Peyer's patch (tissue), 4 donors: ENCODE results near the gene EFHC2.

Experiments used
- POLR2A ChIP-seq, 2 donors: fragments of 450-650 bp; IDR thresholded peaks; one replicate each; pipeline ENCODE4 v1.5.1; 2017; ENCODE audit warnings: antibody characterized with exemption in 2 of 2, mild to moderate bottlenecking in 2 of 2, moderate library complexity in 2 of 2
- TF ChIP-seq, protein P1 (sequence below), 6 experiments: fragments of 450-650 bp in 4 of 6; fragments of 200-600 bp in 2 of 6; sonication (generic) in 1 of 6; IDR thresholded peaks; one replicate each; pipeline ENCODE4 v1.5.1; 2017 to 2019; ENCODE audit warnings: antibody characterized with exemption in 6 of 6, mild to moderate bottlenecking in 3 of 6, moderate library complexity in 1 of 6

- TF ChIP-seq, protein P1, sequence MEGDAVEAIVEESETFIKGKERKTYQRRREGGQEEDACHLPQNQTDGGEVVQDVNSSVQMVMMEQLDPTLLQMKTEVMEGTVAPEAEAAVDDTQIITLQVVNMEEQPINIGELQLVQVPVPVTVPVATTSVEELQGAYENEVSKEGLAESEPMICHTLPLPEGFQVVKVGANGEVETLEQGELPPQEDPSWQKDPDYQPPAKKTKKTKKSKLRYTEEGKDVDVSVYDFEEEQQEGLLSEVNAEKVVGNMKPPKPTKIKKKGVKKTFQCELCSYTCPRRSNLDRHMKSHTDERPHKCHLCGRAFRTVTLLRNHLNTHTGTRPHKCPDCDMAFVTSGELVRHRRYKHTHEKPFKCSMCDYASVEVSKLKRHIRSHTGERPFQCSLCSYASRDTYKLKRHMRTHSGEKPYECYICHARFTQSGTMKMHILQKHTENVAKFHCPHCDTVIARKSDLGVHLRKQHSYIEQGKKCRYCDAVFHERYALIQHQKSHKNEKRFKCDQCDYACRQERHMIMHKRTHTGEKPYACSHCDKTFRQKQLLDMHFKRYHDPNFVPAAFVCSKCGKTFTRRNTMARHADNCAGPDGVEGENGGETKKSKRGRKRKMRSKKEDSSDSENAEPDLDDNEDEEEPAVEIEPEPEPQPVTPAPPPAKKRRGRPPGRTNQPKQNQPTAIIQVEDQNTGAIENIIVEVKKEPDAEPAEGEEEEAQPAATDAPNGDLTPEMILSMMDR (IDR thresholded peaks at IDR 0.05) = no peak
- no peak for TF ChIP-seq POLR2A (IDR thresholded peaks at IDR 0.05)
These were observed 104.4 kb downstream of the EFHC2 start for GRCh38 chrX:44239036-44239435.
